ENCODE measurements around the gene SFRP2.

SFRP2 gene

DNA sequence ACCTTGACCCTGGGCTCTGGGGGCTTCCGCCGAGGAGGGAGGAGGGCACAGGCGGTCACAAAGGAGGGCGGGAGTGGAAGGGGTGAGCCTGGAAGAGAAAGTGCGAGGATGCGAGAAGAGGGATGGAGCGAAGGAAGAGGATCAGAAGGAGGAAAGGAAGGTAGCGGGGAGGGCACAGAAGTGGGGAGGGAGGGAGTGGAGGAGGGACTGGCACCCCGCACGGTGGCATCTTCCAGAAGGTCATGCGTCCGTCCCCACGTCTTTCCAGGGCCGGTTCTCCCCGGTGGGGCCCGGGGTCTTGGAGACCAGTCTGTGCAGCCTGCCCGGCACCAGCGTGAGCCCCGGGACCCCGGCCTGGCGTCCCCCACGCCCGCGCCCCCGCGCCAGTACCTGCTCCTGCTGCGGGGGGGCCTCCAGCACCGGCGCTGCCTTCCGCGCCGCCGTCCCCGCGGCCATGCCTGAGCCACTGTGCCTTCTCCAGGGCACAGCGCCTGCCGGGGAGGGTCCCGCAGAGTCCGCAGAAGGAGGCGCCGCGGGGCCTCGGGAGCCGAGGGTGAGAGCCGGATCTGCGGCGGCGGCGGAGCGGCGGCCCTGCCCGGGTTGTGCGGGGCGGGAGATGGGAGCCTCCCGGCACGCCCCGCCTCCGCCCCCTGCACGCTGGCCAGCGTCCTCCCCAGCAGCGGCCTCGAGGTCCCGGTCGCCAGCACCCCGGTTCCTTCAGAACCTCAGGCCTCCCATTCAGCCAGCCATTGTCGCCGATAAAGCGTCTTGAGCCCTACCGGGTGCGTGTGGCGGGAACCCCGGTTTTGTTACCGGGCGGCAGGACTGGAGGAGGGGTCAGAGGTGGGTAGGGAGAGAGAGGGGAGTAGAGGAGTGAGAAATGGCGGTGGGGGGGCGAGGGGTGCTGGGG, 29.2 kb downstream of the SFRP2 start, which contains the start of gene RNF175:
TSS of gene RNF175 (minus strand) at position 618 of the 910 bp plus-strand sequence. CDS start at position 456, 162 bp downstream.
- ChIA-PET POLR2A (no interaction called here), CTCF (no interaction called here)
- Histone ChIP-seq H3K27ac (ENCODE audit: extremely low read depth, low read depth, low read length) (no peak within 1 kb of the TSS), H3K4me3 (ENCODE audit: low read depth, low read length) (no peak within 1 kb of the TSS), H3K36me3 (ENCODE audit: control insufficient read depth in 2 of 2, insufficient read depth in 1 of 2, low read length in 2 of 2) (no peaks in the 10 kb centered on the region), H3K4me1 (ENCODE audit: control insufficient read depth, insufficient read depth, low read length) (no peaks in the 10 kb centered on the region), H3K9me3 (ENCODE audit: control insufficient read depth, insufficient read depth, low read depth, low read length) (no peaks in the 10 kb centered on the region)
- TF ChIP-seq ZNF792 (tag by site-specific recombination; IDR thresholded peaks at IDR 0.05), result no peak
- TF ChIP-seq, protein P1, sequence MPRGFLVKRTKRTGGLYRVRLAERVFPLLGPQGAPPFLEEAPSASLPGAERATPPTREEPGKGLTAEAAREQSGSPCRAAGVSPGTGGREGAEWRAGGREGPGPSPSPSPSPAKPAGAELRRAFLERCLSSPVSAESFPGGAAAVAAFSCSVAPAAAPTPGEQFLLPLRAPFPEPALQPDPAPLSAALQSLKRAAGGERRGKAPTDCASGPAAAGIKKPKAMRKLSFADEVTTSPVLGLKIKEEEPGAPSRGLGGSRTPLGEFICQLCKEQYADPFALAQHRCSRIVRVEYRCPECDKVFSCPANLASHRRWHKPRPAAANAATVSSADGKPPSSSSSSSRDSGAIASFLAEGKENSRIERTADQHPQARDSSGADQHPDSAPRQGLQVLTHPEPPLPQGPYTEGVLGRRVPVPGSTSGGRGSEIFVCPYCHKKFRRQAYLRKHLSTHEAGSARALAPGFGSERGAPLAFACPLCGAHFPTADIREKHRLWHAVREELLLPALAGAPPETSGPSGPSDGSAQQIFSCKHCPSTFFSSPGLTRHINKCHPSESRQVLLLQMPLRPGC (tag by site-specific recombination; IDR thresholded peaks at IDR 0.05), result no peak
- TF ChIP-seq GLIS1 (tag by site-specific recombination; IDR thresholded peaks at IDR 0.05), result no peak
- TF ChIP-seq YY2 (tag by site-specific recombination; IDR thresholded peaks at IDR 0.05), result no peak
- TF ChIP-seq KLF10 (tag by site-specific recombination; IDR thresholded peaks at IDR 0.05), result no peak
- no peak for TF ChIP-seq ZBTB17 (tag by site-specific recombination; IDR thresholded peaks at IDR 0.05)
- TF ChIP-seq ZNF175 (tag by site-specific recombination; IDR thresholded peaks at IDR 0.05), result no peak
- TF ChIP-seq ZSCAN30 (tag by site-specific recombination; IDR thresholded peaks at IDR 0.05), result no peak
- TF ChIP-seq ZNF776 (tag by site-specific recombination; IDR thresholded peaks at IDR 0.05; ENCODE audit: borderline replicate concordance), result no peak
- TF ChIP-seq ZNF302 (tag by site-specific recombination; IDR thresholded peaks at IDR 0.05; ENCODE audit: low read depth), result no peak
- TF ChIP-seq ZNF354C (tag by site-specific recombination; IDR thresholded peaks at IDR 0.05; ENCODE audit: borderline replicate concordance, low read depth), result no peak
- TF ChIP-seq PRDM1 (tag by site-specific recombination; IDR thresholded peaks at IDR 0.05), result no peak
- TF ChIP-seq ZIC2 (tag by site-specific recombination; IDR thresholded peaks at IDR 0.05), result no peak
- TF ChIP-seq ZNF184 (tag by site-specific recombination; IDR thresholded peaks at IDR 0.05), result no peak
- TF ChIP-seq ZNF830 (tag by site-specific recombination; IDR thresholded peaks at IDR 0.05; ENCODE audit: low read depth), result no peak
- no peak for TF ChIP-seq ZNF48 (tag by site-specific recombination; IDR thresholded peaks at IDR 0.05)
- TF ChIP-seq, protein P2, sequence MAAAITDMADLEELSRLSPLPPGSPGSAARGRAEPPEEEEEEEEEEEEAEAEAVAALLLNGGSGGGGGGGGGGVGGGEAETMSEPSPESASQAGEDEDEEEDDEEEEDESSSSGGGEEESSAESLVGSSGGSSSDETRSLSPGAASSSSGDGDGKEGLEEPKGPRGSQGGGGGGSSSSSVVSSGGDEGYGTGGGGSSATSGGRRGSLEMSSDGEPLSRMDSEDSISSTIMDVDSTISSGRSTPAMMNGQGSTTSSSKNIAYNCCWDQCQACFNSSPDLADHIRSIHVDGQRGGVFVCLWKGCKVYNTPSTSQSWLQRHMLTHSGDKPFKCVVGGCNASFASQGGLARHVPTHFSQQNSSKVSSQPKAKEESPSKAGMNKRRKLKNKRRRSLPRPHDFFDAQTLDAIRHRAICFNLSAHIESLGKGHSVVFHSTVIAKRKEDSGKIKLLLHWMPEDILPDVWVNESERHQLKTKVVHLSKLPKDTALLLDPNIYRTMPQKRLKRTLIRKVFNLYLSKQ (tag by site-specific recombination; IDR thresholded peaks at IDR 0.05; ENCODE audit: borderline replicate concordance), result no peak
- TF ChIP-seq ZNF561 (tag by site-specific recombination; IDR thresholded peaks at IDR 0.05; ENCODE audit: borderline replicate concordance), result no peak
- TF ChIP-seq, protein P3, sequence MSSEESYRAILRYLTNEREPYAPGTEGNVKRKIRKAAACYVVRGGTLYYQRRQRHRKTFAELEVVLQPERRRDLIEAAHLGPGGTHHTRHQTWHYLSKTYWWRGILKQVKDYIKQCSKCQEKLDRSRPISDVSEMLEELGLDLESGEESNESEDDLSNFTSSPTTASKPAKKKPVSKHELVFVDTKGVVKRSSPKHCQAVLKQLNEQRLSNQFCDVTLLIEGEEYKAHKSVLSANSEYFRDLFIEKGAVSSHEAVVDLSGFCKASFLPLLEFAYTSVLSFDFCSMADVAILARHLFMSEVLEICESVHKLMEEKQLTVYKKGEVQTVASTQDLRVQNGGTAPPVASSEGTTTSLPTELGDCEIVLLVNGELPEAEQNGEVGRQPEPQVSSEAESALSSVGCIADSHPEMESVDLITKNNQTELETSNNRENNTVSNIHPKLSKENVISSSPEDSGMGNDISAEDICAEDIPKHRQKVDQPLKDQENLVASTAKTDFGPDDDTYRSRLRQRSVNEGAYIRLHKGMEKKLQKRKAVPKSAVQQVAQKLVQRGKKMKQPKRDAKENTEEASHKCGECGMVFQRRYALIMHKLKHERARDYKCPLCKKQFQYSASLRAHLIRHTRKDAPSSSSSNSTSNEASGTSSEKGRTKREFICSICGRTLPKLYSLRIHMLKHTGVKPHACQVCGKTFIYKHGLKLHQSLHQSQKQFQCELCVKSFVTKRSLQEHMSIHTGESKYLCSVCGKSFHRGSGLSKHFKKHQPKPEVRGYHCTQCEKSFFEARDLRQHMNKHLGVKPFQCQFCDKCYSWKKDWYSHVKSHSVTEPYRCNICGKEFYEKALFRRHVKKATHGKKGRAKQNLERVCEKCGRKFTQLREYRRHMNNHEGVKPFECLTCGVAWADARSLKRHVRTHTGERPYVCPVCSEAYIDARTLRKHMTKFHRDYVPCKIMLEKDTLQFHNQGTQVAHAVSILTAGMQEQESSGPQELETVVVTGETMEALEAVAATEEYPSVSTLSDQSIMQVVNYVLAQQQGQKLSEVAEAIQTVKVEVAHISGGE (tag by site-specific recombination; conservative IDR thresholded peaks at IDR 0.05; ENCODE audit: low read depth), result no peak
